Measurements from ENCODE around the gene TIMM44.
"Not testable (repeated sequence)": the region's sequence is repeated elsewhere in the genome, so short reads cannot be mapped to it uniquely, and the experiment has no call there.

TIMM44 gene

GRCh38 chr19:7953060-7953459, 9.6 kb upstream of the TIMM44 start:
- DNase-seq (ENCODE audit: low read depth, low spot score): no peak

GRCh38 chr19:7947939-7948338, 4.5 kb upstream of the TIMM44 start:
- DNase-seq (ENCODE audit: low read depth, low spot score): no peak

GRCh38 chr19:7944177-7944761, 803 bp upstream of the TIMM44 start:
- DNase-seq (ENCODE audit: low read depth, low spot score): no peak

GRCh38 chr19:7942981-7943443, 454 bp downstream of the TIMM44 start:
- DNase-seq (ENCODE audit: low read depth, low spot score): no peak

- no peak for DNase-seq (ENCODE audit: low read depth, low spot score)
Measured at GRCh38 chr19:7941895-7942596, 1.4 kb downstream of the TIMM44 start.

- no peak for DNase-seq (ENCODE audit: low read depth, low spot score)
Measured at GRCh38 chr19:7940841-7941240, 2.6 kb downstream of the TIMM44 start.

GRCh38 chr19:7934766-7935165, 8.7 kb downstream of the TIMM44 start:
- DNase-seq (ENCODE audit: low read depth, low spot score): no peak

GRCh38 chr19:7933828-7934725, 9.4 kb downstream of the TIMM44 start:
- DNase-seq (ENCODE audit: low read depth, low spot score): no peak

- no peak for DNase-seq (ENCODE audit: low read depth, low spot score)
Measured at GRCh38 chr19:7933411-7933810, 10.1 kb downstream of the TIMM44 start.

GRCh38 chr19:7932930-7933300, 10.6 kb downstream of the TIMM44 start:
- no peak for DNase-seq (ENCODE audit: low read depth, low spot score)

GRCh38 chr19:7932276-7932929, 11.1 kb downstream of the TIMM44 start:
- no peak for DNase-seq (ENCODE audit: low read depth, low spot score)

GRCh38 chr19:7931221-7932061, 12.0 kb downstream of the TIMM44 start:
- no peak for DNase-seq (ENCODE audit: low read depth, low spot score)

GRCh38 chr19:7930765-7931164, 12.7 kb downstream of the TIMM44 start:
- no peak for DNase-seq (ENCODE audit: low read depth, low spot score)

- not testable (repeated sequence) for DNase-seq (ENCODE audit: low read depth, low spot score)
Measured at GRCh38 chr19:7930030-7930429, 13.4 kb downstream of the TIMM44 start.

GRCh38 chr19:7928741-7929701, 14.4 kb downstream of the TIMM44 start:
- DNase-seq (ENCODE audit: low read depth, low spot score): no peak

GRCh38 chr19:7928334-7928706, 15.1 kb downstream of the TIMM44 start:
- no peak for DNase-seq (ENCODE audit: low read depth, low spot score)

- DNase-seq (ENCODE audit: low read depth, low spot score): no peak
Measured at GRCh38 chr19:7927605-7928333, 15.7 kb downstream of the TIMM44 start.

- DNase-seq (ENCODE audit: low read depth, low spot score): no peak
Measured at GRCh38 chr19:7926727-7927604, 16.5 kb downstream of the TIMM44 start.

All from iPS DF 19.7 (cell line).